Measurements from ENCODE around the gene MKI67.

The MKI67 gene

GRCh38 chr10:128080641-128081040 is 45.6 kb downstream of the MKI67 start:
- DNase-seq: peak; percentile 9
- no peaks in the 10 kb centered on the region for H3K27me3 Mint-ChIP-seq
- no peak overlapping the region for H3K27ac Mint-ChIP-seq
- H3K36me3 Mint-ChIP-seq: peaks cover 33% of the 10 kb centered on the region
- CTCF ChIA-PET: interaction anchor here (0.6 to 6.1 kb wide), 4 partner anchors 11 to 70 kb away, joined by 3 to 52 read pairs (median 4); no protein-coding TSS in a partner anchor
- H3K4me3 Mint-ChIP-seq: no peak overlapping the region
- no peaks in the 10 kb centered on the region for H3K9me3 Mint-ChIP-seq
- H3K4me1 Mint-ChIP-seq: no peaks in the 10 kb centered on the region

GRCh38 chr10:128080231-128080630 is 46.0 kb downstream of the MKI67 start:
- Mint-ChIP-seq H3K4me1 (no peaks in the 10 kb centered on the region), H3K27ac (no peak overlapping the region), H3K36me3 (peaks cover 35% of the 10 kb centered on the region), H3K27me3 (no peaks in the 10 kb centered on the region), H3K4me3 (no peak overlapping the region), H3K9me3 (no peaks in the 10 kb centered on the region)
- CTCF ChIA-PET: interaction anchor here (0.6 to 6.1 kb wide), 4 partner anchors 11 to 70 kb away, joined by 3 to 52 read pairs (median 4); no protein-coding TSS in a partner anchor
- no peak for DNase-seq

DNA sequence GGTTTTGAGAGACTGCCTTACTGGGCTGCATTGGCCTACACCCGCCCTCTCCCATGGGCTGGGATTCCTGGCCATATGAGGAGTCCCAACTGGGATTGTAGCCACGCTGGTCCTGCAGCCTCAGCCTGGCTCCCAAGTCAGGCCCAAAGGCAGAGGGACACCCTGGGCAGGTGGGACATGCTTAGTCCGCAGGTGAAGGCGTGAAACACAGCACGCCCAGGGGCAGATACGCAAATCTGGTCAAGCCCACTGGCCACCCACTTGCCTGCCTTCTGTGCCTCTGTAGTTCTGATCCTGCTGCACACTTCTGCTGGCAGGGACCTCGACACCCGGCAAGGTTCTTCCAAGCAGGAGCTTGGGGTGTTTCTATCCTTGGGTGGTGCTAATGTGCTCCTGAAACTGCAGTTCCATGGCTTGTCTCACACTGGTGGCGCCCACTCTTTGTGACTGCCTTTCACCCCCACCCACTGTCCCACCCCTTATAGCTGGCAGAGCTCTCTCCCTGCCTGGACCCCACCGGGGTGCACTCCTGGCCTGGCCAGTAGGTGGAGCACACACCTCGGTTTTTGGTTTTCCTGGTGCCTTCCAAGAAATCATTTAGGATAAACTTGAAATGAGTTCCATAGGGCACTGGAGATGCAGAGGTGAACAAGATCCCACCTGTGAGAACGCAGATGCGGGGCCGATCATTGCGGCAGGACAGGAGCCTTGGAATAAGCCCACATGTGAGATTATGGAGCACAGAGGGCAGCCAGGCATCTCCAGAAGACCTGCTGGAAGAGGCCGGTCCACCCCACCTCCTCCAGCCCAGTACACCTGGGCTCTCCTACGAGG is 47.9 kb downstream of the MKI67 start:
- no peak overlapping the region for H3K4me3 Mint-ChIP-seq
- H3K36me3 Mint-ChIP-seq: peaks cover 43% of the 10 kb centered on the region
- no peaks in the 10 kb centered on the region for H3K9me3 Mint-ChIP-seq
- no peak overlapping the region for H3K27ac Mint-ChIP-seq
- DNase-seq: peak; percentile 60
- no peaks in the 10 kb centered on the region for H3K27me3 Mint-ChIP-seq
- H3K4me1 Mint-ChIP-seq: peaks cover 8% of the 10 kb centered on the region
- CTCF ChIA-PET: interaction anchor here (0.8 to 6.1 kb wide), 8 partner anchors 9 to 72 kb away, joined by 3 to 52 read pairs (median 4); no protein-coding TSS in a partner anchor

DNA sequence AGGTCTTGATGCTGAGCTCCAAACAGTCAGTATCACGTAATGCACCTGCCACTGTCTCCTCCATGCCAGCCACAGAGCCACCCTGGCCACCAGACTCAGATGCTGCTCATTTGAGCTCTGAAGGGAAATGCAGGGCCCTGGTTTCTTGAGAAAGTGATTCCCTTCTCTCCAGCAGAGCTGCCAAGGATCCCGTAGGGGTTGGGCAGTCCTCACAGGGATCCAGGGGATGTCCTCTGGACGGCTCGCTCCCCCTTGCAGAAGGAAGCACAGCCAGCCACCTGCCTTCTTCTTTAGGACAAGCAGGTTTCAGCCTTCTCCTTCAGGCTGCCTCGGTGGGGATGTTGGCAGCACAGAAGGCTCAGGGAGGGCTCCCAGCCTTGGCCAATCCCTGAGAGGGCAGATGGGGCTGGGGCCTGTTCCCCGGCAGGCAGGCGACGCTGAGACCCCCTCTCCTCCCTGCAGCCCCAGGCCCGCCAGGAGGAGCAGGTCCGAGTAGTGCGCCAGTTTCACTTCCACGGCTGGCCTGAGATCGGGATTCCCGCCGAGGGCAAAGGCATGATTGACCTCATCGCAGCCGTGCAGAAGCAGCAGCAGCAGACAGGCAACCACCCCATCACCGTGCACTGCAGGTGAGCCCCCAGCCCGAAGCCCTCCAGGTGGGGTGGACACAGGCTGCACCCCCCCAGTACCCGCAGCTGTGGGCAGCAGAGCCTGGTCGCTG is 48.9 kb downstream of the MKI67 start:
- H3K9me3 Mint-ChIP-seq: no peaks in the 10 kb centered on the region
- no peak overlapping the region for H3K4me3 Mint-ChIP-seq
- no peak overlapping the region for H3K27ac Mint-ChIP-seq
- H3K36me3 Mint-ChIP-seq: peaks cover 49% of the 10 kb centered on the region
- DNase-seq: peak; percentile 19
- peaks cover 13% of the 10 kb centered on the region for H3K4me1 Mint-ChIP-seq
- CTCF ChIA-PET: interaction anchor here (1.3 to 6.1 kb wide), 4 partner anchors 8 to 135 kb away, joined by 3 to 52 read pairs (median 10); no protein-coding TSS in a partner anchor
- no peaks in the 10 kb centered on the region for H3K27me3 Mint-ChIP-seq

GRCh38 chr10:128074589-128074988 is 51.6 kb downstream of the MKI67 start:
- H3K4me3 Mint-ChIP-seq: no peak overlapping the region
- H3K36me3 Mint-ChIP-seq: peaks cover 64% of the 10 kb centered on the region

GRCh38 chr10:128073890-128074289 is 52.3 kb downstream of the MKI67 start:
- Mint-ChIP-seq H3K27ac (no peak overlapping the region), H3K9me3 (no peaks in the 10 kb centered on the region), H3K27me3 (no peaks in the 10 kb centered on the region), H3K36me3 (peaks cover 62% of the 10 kb centered on the region), H3K4me1 (peaks cover 16% of the 10 kb centered on the region), H3K4me3 (no peak overlapping the region)
- CTCF ChIA-PET: interaction anchor here (1.0 to 17.4 kb wide), 4 partner anchors 19 to 77 kb away, joined by 3 to 288 read pairs (median 4); no protein-coding TSS in a partner anchor
- DNase-seq: no peak

More at GRCh38 chr10:128074589-128074988, 51.6 kb downstream of the MKI67 start:
- CTCF ChIA-PET: interaction anchor here (0.7 to 17.4 kb wide), 4 partner anchors 37 to 169 kb away, joined by 3 to 288 read pairs (median 4); no protein-coding TSS in a partner anchor
- H3K27ac Mint-ChIP-seq: no peak overlapping the region
- no peak for DNase-seq
- H3K4me1 Mint-ChIP-seq: peaks cover 13% of the 10 kb centered on the region
- no peaks in the 10 kb centered on the region for H3K27me3 Mint-ChIP-seq
- H3K9me3 Mint-ChIP-seq: no peaks in the 10 kb centered on the region

DNA sequence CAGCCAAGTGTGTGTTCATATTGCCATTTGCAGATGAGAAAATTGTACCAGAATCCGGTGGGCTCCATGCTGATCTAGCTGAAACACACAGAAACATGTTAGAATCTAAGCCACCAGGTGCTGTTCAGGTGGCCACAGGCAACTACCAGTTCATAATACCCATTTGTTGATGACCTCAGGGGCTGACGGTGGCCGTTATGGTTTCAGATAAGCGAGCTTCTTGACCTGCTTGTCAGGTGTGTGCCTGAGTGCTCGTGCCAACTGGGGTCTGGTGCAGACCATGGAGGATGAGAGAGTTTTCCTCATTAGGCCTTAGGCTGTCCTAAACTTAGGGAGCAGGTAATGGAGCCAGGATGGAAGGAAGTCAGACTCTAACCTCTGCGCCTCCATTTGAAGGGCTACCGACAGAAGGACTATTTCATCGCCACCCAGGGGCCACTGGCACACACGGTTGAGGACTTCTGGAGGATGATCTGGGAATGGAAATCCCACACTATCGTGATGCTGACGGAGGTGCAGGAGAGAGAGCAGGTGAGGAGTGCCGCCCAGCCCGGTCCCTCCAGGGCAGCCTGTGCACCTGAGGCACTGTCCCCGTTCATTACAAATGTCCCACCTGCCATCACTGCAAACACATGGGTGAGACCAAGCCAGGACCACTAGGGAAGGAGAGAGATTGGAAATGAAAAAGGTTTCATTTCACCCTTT is 53.1 kb downstream of the MKI67 start:
- H3K27me3 Mint-ChIP-seq: no peaks in the 10 kb centered on the region
- H3K4me3 Mint-ChIP-seq: no peak overlapping the region
- no peaks in the 10 kb centered on the region for H3K9me3 Mint-ChIP-seq
- peaks cover 16% of the 10 kb centered on the region for H3K4me1 Mint-ChIP-seq
- no peak overlapping the region for H3K27ac Mint-ChIP-seq
- CTCF ChIA-PET: interaction anchor here (0.7 to 17.4 kb wide), 4 partner anchors 18 to 166 kb away, joined by 3 to 288 read pairs (median 3); partner anchors contain the start of gene PTPRE
- DNase-seq: peak; percentile 17
- H3K36me3 Mint-ChIP-seq: peaks cover 60% of the 10 kb centered on the region

DNA sequence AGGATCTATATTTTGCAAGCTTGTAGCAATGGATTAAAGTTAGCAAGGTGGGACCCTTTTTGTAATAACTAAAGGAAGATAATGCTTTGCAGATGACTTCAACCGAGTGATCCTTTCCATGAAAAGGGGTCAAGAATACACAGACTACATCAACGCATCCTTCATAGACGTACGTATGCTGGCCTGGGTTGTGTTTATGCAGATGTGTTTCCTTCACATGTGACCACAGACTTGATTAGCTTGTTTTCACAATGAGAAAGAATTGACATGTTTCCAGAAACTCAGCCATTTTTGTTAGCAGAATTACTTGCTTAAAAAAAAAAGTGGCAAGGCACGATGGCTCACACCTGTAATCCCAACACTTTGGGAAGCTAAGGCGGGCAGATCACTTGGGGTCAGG is 54.2 kb downstream of the MKI67 start:
- peaks cover 21% of the 10 kb centered on the region for H3K4me1 Mint-ChIP-seq
- peaks cover 67% of the 10 kb centered on the region for H3K36me3 Mint-ChIP-seq
- DNase-seq: no peak
- peaks cover 5% of the 10 kb centered on the region for H3K9me3 Mint-ChIP-seq
- H3K27ac Mint-ChIP-seq: no peak overlapping the region
- no peak overlapping the region for H3K4me3 Mint-ChIP-seq
- no peaks in the 10 kb centered on the region for H3K27me3 Mint-ChIP-seq
- CTCF ChIA-PET: interaction anchor here (0.7 to 17.4 kb wide), 6 partner anchors 12 to 166 kb away, joined by 3 to 288 read pairs (median 3); partner anchors contain the start of gene PTPRE

GRCh38 chr10:128071417-128071782 is 54.8 kb downstream of the MKI67 start:
- DNase-seq: peak; percentile 13
- H3K9me3 Mint-ChIP-seq: peaks cover 6% of the 10 kb centered on the region
- peaks cover 70% of the 10 kb centered on the region for H3K36me3 Mint-ChIP-seq
- peak overlapping the region; percentile 22 for H3K27ac Mint-ChIP-seq
- no peaks in the 10 kb centered on the region for H3K27me3 Mint-ChIP-seq
- H3K4me1 Mint-ChIP-seq: peaks cover 27% of the 10 kb centered on the region
- CTCF ChIA-PET: interaction anchor here (0.6 to 17.4 kb wide), 9 partner anchors 10 to 166 kb away, joined by 3 to 288 read pairs (median 3); partner anchors contain the start of gene PTPRE
- H3K4me3 Mint-ChIP-seq: no peak overlapping the region

DNA sequence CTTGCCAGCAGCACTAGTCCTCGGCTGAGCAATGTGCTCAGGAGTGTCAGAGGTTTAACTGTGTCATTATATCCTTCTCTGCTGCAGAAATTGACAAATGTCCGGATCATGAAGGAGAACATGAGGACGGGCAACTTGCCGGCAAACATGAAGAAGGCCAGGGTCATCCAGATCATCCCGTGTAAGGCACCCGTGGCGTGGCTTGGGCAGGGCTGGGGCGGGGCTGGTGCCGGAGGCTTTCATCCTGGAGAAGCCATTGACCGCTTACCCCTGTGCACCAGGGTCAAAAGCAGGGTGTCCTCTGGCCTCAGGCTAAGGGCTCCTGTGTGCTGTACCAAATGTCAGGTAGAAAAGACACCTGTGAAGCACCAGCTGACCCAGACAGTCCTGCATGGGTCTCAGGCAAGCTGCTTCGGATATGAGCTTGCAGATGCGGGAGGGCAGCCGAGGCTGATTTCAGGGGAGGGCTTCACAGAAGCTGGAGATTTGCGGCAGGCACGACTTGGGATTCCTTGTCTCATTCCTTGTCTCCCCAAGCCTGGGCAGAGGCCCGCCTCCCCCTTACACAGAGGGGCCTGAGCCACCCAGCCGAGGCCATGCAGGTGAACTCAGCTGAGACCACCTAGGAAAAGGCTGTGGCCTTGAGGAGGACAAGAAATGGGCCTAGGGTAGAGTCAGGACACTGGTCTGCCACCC is 55.4 kb downstream of the MKI67 start:
- peak; percentile 14 for DNase-seq
- Mint-ChIP-seq H3K4me3 (no peak overlapping the region), H3K27me3 (no peaks in the 10 kb centered on the region), H3K9me3 (peaks cover 6% of the 10 kb centered on the region), H3K36me3 (peaks cover 72% of the 10 kb centered on the region), H3K4me1 (peaks cover 33% of the 10 kb centered on the region), H3K27ac (peak overlapping the region; percentile 22)
- CTCF ChIA-PET: interaction anchor here (0.6 to 17.4 kb wide), 9 partner anchors 11 to 164 kb away, joined by 3 to 288 read pairs (median 4); partner anchors contain the start of gene PTPRE

GRCh38 chr10:128070161-128070560 is 56.1 kb downstream of the MKI67 start:
- H3K36me3 Mint-ChIP-seq: peaks cover 74% of the 10 kb centered on the region
- no peaks in the 10 kb centered on the region for H3K27me3 Mint-ChIP-seq
- H3K9me3 Mint-ChIP-seq: peaks cover 6% of the 10 kb centered on the region
- H3K27ac Mint-ChIP-seq: no peak overlapping the region
- CTCF ChIA-PET: interaction anchor here (1.1 to 17.4 kb wide), 14 partner anchors 8 to 165 kb away, joined by 3 to 288 read pairs (median 10); partner anchors contain the start of gene PTPRE
- DNase-seq: peak; percentile 12
- peaks cover 40% of the 10 kb centered on the region for H3K4me1 Mint-ChIP-seq
- no peak overlapping the region for H3K4me3 Mint-ChIP-seq

GRCh38 chr10:128069351-128070051 is 56.7 kb downstream of the MKI67 start:
- peak; percentile 87 for DNase-seq
- Mint-ChIP-seq H3K4me1 (peaks cover 46% of the 10 kb centered on the region), H3K27ac (peak overlapping the region; percentile 45), H3K9me3 (peaks cover 6% of the 10 kb centered on the region), H3K27me3 (no peaks in the 10 kb centered on the region), H3K4me3 (no peak overlapping the region), H3K36me3 (peaks cover 73% of the 10 kb centered on the region)
- CTCF ChIA-PET: interaction anchor here (0.6 to 17.4 kb wide), 27 partner anchors 9 to 259 kb away, joined by 3 to 288 read pairs (median 4); partner anchors contain the start of genes CLRN3 and PTPRE
